Activated naive CD4-positive, alpha-beta T cell treated with anti-CD3 and anti-CD28 coated beads, Interleukin-2, amount 10 ng/mL, durations not matched to agents 7 days and 5 days (primary cell): ENCODE results near the gene HTR3C.

Experiments used
- CTCF ChIA-PET: fragments of 350-600 bp; sonication (Branson Sonifier 250); formaldehyde crosslinking; loops from one replicate; lab custom pipeline; 2021; ENCODE audit warnings: antibody characterized with exemption; lab: Charles Lee
- DNase-seq: peaks from one replicate; pipeline ENCODE4 v3.0.0-alpha.2; 2020
- H3K27ac Mint-ChIP-seq: one replicate; pipeline ENCODE4 v1.8.0; 2021; ENCODE audit warnings: mild to moderate bottlenecking, moderate library complexity, mixed read lengths
- H3K27me3 Mint-ChIP-seq: one replicate; pipeline ENCODE4 v1.8.0; 2021; ENCODE audit warnings: mild to moderate bottlenecking, mixed read lengths
- H3K36me3 Mint-ChIP-seq: one replicate; pipeline ENCODE4 v1.8.0; 2021; ENCODE audit warnings: mixed read lengths
- H3K4me1 Mint-ChIP-seq: one replicate; pipeline ENCODE4 v1.8.0; 2021; ENCODE audit warnings: mixed read lengths
- H3K4me3 Mint-ChIP-seq: one replicate; pipeline ENCODE4 v1.8.0; 2021; ENCODE audit warnings: mild to moderate bottlenecking, moderate library complexity, mixed read lengths
- H3K9me3 Mint-ChIP-seq: one replicate; pipeline ENCODE4 v1.8.0; 2021; ENCODE audit warnings: mixed read lengths

HTR3C gene

DNA sequence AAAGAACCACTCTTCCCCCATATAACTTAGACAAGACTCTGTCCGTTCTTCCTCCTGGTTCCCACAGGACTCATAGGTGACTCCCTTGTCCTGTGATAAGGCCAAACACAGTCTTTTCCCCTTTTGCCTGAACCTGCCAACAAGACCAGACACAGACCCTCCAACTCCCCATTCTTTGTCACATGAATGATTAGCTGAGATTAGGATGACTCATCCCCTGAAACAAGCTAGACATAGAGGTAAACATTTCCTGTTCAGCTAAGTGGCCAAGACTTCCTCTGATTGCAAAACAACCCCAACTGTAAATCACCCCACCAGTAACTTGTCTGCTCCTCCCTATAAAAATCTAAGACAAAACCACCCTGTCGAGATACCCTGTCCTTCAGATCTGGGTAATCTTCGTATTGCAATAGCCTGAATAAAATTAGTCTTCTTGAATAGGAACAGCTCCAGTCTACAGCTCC, 32.6 kb downstream of the HTR3C start:
- H3K27ac Mint-ChIP-seq: peak overlapping the region; percentile 75
- peaks cover 12% of the 10 kb centered on the region for H3K36me3 Mint-ChIP-seq
- peaks cover 13% of the 10 kb centered on the region for H3K4me1 Mint-ChIP-seq
- DNase-seq: no peak
- no peaks in the 10 kb centered on the region for H3K27me3 Mint-ChIP-seq
- no peak overlapping the region for H3K4me3 Mint-ChIP-seq
- CTCF ChIA-PET: no interaction called here
- peaks cover 20% of the 10 kb centered on the region for H3K9me3 Mint-ChIP-seq

GRCh38 chr3:184092199-184092598, 39.4 kb downstream of the HTR3C start:
- no peaks in the 10 kb centered on the region for H3K4me1 Mint-ChIP-seq
- CTCF ChIA-PET: no interaction called here
- no peak for DNase-seq
- H3K27ac Mint-ChIP-seq: no peak overlapping the region
- H3K9me3 Mint-ChIP-seq: peaks cover 18% of the 10 kb centered on the region
- peaks cover 8% of the 10 kb centered on the region for H3K27me3 Mint-ChIP-seq
- H3K4me3 Mint-ChIP-seq: no peak overlapping the region
- H3K36me3 Mint-ChIP-seq: peaks cover 2% of the 10 kb centered on the region

DNA sequence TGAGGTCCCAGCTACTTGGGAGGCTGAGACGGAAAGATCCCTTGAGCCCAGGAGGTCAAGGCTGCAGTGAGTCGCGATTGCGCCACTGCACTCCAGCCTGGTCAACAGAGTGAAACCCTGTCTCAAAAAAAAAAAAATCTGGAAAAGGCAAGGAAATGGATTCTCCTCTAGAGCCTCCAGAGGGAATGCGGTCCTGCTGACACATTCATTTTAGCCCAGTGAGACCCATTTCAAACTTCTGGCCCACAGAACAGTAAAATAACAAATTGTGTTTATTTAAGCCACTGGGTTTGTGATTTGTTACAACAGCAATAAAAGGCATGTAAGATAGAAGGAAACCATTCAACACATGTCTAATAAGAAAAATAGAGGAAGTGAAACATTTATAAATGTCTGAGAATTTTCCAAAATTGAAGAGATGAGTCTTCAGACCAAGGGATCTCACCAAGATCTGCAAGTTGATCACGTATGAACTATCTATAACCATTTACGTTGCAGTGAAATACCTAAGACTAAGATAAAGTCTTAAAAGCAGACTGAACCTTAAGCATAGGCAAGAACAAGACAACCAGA, 44.0 kb downstream of the HTR3C start, which contains the start of gene HTR3E:
Gene HTR3E (plus strand): TSS at position 254 of the 573 bp plus-strand sequence. CDS start 466 bp downstream, outside the sequence.
- Mint-ChIP-seq H3K9me3 (peaks cover 10% of the 10 kb centered on the region), H3K27me3 (peaks cover 21% of the 10 kb centered on the region), H3K4me1 (no peaks in the 10 kb centered on the region), H3K27ac (no peak within 1 kb of the TSS), H3K36me3 (no peaks in the 10 kb centered on the region), H3K4me3 (no peak within 1 kb of the TSS)
- no peak for DNase-seq
- CTCF ChIA-PET: no interaction called here

- Mint-ChIP-seq H3K27ac (no peak overlapping the region), H3K36me3 (no peaks in the 10 kb centered on the region), H3K4me3 (no peak overlapping the region), H3K27me3 (peaks cover 21% of the 10 kb centered on the region), H3K9me3 (peaks cover 4% of the 10 kb centered on the region), H3K4me1 (no peaks in the 10 kb centered on the region)
- CTCF ChIA-PET: no interaction called here
- no peak for DNase-seq
Measured at GRCh38 chr3:184097556-184097955, 44.7 kb downstream of the HTR3C start.

DNA sequence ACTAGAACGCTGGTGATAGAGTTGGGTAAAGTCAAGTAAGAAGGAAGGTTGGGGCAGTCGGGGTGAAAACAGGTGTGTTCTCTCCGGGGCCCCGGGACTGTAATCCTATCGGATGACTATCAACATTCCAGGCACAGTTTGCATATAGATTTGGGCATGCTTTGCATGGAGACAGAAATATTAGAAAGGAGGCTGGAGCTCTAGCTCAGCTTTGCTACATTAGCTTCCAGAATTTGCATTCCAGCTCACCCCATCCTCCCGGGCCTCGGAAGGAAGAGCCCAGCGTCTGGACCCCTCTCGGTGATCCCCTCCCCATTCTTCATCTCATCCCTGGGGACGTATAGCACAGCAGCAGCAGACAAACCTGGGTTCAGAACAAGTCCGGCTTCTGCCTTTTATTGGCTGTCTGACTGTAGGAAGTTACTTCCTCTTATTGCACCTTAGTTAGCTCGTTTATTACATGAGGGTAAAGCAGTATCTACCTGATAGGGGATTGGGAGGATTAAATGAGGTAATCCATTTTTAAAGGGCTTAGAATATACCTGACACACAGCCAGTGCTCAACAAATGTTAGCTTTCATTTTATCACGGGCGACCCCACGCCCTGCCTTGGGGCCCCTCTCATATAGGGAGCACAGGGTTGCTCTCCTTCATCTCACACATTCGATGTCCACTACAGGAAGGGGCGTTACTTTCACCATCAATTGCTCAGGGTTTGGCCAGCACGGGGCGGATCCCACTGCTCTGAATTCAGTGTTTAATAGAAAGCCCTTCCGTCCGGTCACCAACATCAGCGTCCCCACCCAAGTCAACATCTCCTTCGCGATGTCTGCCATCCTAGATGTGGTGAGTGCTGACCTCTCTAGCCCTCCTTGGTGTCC, 47.2 kb downstream of the HTR3C start:
- CTCF ChIA-PET: no interaction called here
- Mint-ChIP-seq H3K27me3 (peaks cover 18% of the 10 kb centered on the region), H3K4me1 (no peaks in the 10 kb centered on the region), H3K27ac (no peak overlapping the region), H3K36me3 (no peaks in the 10 kb centered on the region), H3K4me3 (no peak overlapping the region), H3K9me3 (no peaks in the 10 kb centered on the region)
- no peak for DNase-seq
